H1 (cell line): ENCODE results near the gene ALDOA.

Experiments
- CREB1 ChIP-seq: IDR thresholded peaks from 2 replicates; pipeline ENCODE4 v1.6.1; 2012; ENCODE audit warnings: inconsistent platforms
- CTCF ChIP-seq, 3 experiments: IDR thresholded peaks; 1 replicate in 2 of 3; 2 replicates in 1 of 3; pipeline versions ENCODE4 v1.5.1 to v1.6.1; 2011; ENCODE audit warnings: low read length in 3 of 3, mild to moderate bottlenecking in 3 of 3, inconsistent platforms in 2 of 3, low read depth in 1 of 3, moderate library complexity in 1 of 3; ENCODE audit not compliant: insufficient read depth in 1 of 3; ENCODE audit errors: control extremely low read depth in 1 of 3
- EZH2 ChIP-seq: fragments of 200-600 bp; sonication (generic); IDR thresholded peaks from 2 replicates; pipeline ENCODE4 v1.7.1; 2012; ENCODE audit warnings: low read depth, mild to moderate bottlenecking, moderate library complexity, low read length, inconsistent platforms; ENCODE audit not compliant: severe bottlenecking
- FOSL1 ChIP-seq: IDR thresholded peaks from 2 replicates; pipeline ENCODE4 v1.6.1; 2011; ENCODE audit warnings: mild to moderate bottlenecking, low read depth, low read length, moderate library complexity; ENCODE audit not compliant: insufficient read depth
- JUN ChIP-seq: IDR thresholded peaks from 2 replicates; pipeline ENCODE4 v1.6.1; 2011; ENCODE audit warnings: low read depth, mild to moderate bottlenecking, improper control_type of control experiment, low read length
- KDM1A ChIP-seq: fragments of 200-600, 300-600 bp; sonication (generic); IDR thresholded peaks from 2 replicates; pipeline ENCODE4 v1.7.1; 2016; ENCODE audit warnings: mild to moderate bottlenecking, low read length, borderline replicate concordance
- POLR2AphosphoS5 ChIP-seq: IDR thresholded peaks from 2 replicates; pipeline ENCODE4 v1.6.1; 2011; ENCODE audit warnings: low read depth, low read length
- RAD21 ChIP-seq, 2 experiments: IDR thresholded peaks in 1 of 2; conservative IDR thresholded peaks in 1 of 2; 2 replicates each; pipeline ENCODE4 v1.6.1; 2011; ENCODE audit warnings: low read depth in 2 of 2, low read length in 2 of 2, improper control_type of control experiment in 1 of 2, inconsistent platforms in 1 of 2, mild to moderate bottlenecking in 1 of 2, moderate library complexity in 1 of 2
- SIN3A ChIP-seq, 2 experiments: IDR thresholded peaks in 1 of 2; conservative IDR thresholded peaks in 1 of 2; 2 replicates each; pipeline ENCODE4 v1.6.1; 2011 to 2012; ENCODE audit warnings: low read length in 2 of 2, improper control_type of control experiment in 1 of 2, low read depth in 1 of 2, mild to moderate bottlenecking in 1 of 2
- SIX5 ChIP-seq: IDR thresholded peaks from 2 replicates; pipeline ENCODE4 v1.6.1; 2011; ENCODE audit warnings: mild to moderate bottlenecking, low read depth, low read length
- TAF1 ChIP-seq: IDR thresholded peaks from 2 replicates; pipeline ENCODE4 v1.6.1; 2011; ENCODE audit warnings: mild to moderate bottlenecking, low read depth, low read length
- YY1 ChIP-seq: IDR thresholded peaks from 2 replicates; pipeline ENCODE4 v1.6.1; 2011; ENCODE audit warnings: low read depth, mild to moderate bottlenecking, low read length

DNA sequence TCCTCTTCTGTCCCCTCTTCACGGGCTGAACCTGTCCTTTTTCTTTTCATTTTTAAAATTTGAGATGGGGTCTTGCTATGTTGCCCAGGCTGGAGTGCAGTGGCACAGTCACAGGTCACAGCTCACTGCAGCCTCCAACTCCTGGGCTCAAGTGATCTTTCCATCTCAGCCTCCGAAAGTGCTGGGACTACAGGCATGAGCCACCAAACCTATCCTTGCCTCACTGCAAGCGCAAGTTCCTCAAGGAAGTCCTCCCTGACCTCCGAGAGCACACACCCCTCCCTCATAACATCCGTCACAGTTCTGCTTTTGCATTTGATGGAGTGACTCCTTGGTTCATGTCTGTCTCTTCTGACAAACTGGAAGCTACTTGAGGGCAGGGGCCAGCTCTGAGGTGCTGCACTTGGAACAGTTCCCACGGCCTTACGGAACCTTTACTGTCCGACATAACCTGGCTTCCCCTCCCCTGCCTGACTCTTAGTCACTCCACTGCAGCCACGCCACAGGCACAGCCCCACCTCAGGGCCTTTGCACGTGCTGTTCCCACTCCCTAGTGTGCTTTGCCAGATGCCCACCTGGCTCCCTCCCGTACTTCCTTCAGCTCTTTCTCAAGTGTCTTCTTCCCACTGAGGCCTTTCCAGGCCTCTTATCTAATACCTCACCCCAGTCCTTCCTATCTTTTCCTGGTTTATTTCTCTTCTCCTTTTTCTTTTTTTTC is 21.8 kb downstream of the ALDOA start:
- TF ChIP-seq RAD21 (IDR thresholded peaks at IDR 0.05 in 1 of 2, conservative IDR thresholded peaks at IDR 0.05 in 1 of 2; ENCODE audit: low read depth in 2 of 2, low read length in 2 of 2) (no peak), SIN3A (conservative IDR thresholded peaks at IDR 0.05 in 1 of 2, IDR thresholded peaks at IDR 0.05 in 1 of 2; ENCODE audit: low read depth in 1 of 2, low read length in 2 of 2) (no peak), FOSL1 (no peak), CREB1 (no peak), POLR2AphosphoS5 (no peak), EZH2 (no peak), JUN (no peak), CTCF (IDR thresholded peaks at IDR 0.05; ENCODE audit: control extremely low read depth in 1 of 3, insufficient read depth in 1 of 3, low read depth in 1 of 3, low read length in 3 of 3) (no peak), KDM1A (no peak), TAF1 (no peak), SIX5 (no peak), YY1 (no peak)
